Activated B cell treated with CpG ODN at 0.5 μM for 24 hours (primary cell): ENCODE data around the gene DDX10. TPM values are rescaled to one million over a fixed set of nuclear protein-coding genes. Genes with fewer than 3 reads are reported as not detected.

Experiments
- ATAC-seq: fragments of 200-7000 bp; cut with Tn5 transposase; one replicate; pipeline ENCODE4 v1.10.0; 2021; ENCODE audit warnings: low read depth, mild to moderate bottlenecking, moderate library complexity
- CTCF ChIA-PET: fragments of 350-600 bp; sonication (Branson Sonifier 250); formaldehyde crosslinking; loops from one replicate; lab custom pipeline; 2021; ENCODE audit warnings: antibody characterized with exemption; lab: Charles Lee
- POLR2A ChIA-PET: fragments of 350-600 bp; sonication (Branson Sonifier 250); formaldehyde crosslinking; loops from one replicate; lab custom pipeline; 2021; ENCODE audit warnings: antibody characterized with exemption; lab: Charles Lee
- DNase-seq: peaks from one replicate; pipeline ENCODE4 v3.0.0; 2022
- H3K27ac Mint-ChIP-seq: one replicate; pipeline ENCODE4 v1.8.0; 2020; ENCODE audit warnings: mixed read lengths
- H3K27me3 Mint-ChIP-seq: one replicate; pipeline ENCODE4 v1.8.0; 2021; ENCODE audit warnings: mixed read lengths
- H3K36me3 Mint-ChIP-seq: one replicate; pipeline ENCODE4 v1.8.0; 2021; ENCODE audit warnings: low read depth, mixed read lengths
- H3K4me1 Mint-ChIP-seq: one replicate; pipeline ENCODE4 v1.8.0; 2021; ENCODE audit warnings: mixed read lengths
- H3K4me3 Mint-ChIP-seq: one replicate; pipeline ENCODE4 v1.8.0; 2020; ENCODE audit warnings: mild to moderate bottlenecking, mixed read lengths
- H3K9me3 Mint-ChIP-seq: one replicate; pipeline ENCODE4 v1.8.0; 2020; ENCODE audit warnings: mixed read lengths
- intact Hi-C: fragments of 100-400 bp; cut with micrococcal nuclease; formaldehyde crosslinking; loops from one replicate; pipeline ENCODE4 v1.15.1; 2024
- total RNA-seq: library from RNA; stranded (reverse); gene quantifications from 2 replicates; pipeline ENCODE4 v1.2.3, GENCODE V29; 2022
- TF ChIP-seq, protein P1 (sequence below): fragments of 200-600 bp; IDR thresholded peaks from one replicate; pipeline ENCODE4 v1.8.0; 2022; ENCODE audit warnings: antibody characterized with exemption, mild to moderate bottlenecking

Gene DDX10
- total RNA-seq, 1 donor from 2014 or later: 43.3 TPM

- TF ChIP-seq, protein P1, sequence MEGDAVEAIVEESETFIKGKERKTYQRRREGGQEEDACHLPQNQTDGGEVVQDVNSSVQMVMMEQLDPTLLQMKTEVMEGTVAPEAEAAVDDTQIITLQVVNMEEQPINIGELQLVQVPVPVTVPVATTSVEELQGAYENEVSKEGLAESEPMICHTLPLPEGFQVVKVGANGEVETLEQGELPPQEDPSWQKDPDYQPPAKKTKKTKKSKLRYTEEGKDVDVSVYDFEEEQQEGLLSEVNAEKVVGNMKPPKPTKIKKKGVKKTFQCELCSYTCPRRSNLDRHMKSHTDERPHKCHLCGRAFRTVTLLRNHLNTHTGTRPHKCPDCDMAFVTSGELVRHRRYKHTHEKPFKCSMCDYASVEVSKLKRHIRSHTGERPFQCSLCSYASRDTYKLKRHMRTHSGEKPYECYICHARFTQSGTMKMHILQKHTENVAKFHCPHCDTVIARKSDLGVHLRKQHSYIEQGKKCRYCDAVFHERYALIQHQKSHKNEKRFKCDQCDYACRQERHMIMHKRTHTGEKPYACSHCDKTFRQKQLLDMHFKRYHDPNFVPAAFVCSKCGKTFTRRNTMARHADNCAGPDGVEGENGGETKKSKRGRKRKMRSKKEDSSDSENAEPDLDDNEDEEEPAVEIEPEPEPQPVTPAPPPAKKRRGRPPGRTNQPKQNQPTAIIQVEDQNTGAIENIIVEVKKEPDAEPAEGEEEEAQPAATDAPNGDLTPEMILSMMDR: no peak
- no peak overlapping the region for H3K4me3 Mint-ChIP-seq
- DNase-seq (no peak), ATAC-seq (no peak)
- H3K27ac Mint-ChIP-seq: no peak overlapping the region
- peaks cover 29% of the 10 kb centered on the region for H3K36me3 Mint-ChIP-seq
- H3K4me1 Mint-ChIP-seq: no peaks in the 10 kb centered on the region
- H3K27me3 Mint-ChIP-seq: no peaks in the 10 kb centered on the region
- ChIA-PET POLR2A (no interaction called here), CTCF (no interaction called here)
- no peaks in the 10 kb centered on the region for H3K9me3 Mint-ChIP-seq
- intact Hi-C loops: no loop called here
Measured at GRCh38 chr11:108923413-108923812, 258.5 kb downstream of the DDX10 start.

- intact Hi-C loops: no loop called here
- TF ChIP-seq, protein P1: no peak
- POLR2A ChIA-PET: no interaction called here
- Mint-ChIP-seq H3K9me3 (no peaks in the 10 kb centered on the region), H3K4me1 (no peaks in the 10 kb centered on the region), H3K4me3 (no peak overlapping the region), H3K36me3 (peaks cover 20% of the 10 kb centered on the region), H3K27ac (no peak overlapping the region), H3K27me3 (no peaks in the 10 kb centered on the region)
- ATAC-seq (no peak), DNase-seq (no peak)
- CTCF ChIA-PET: no interaction called here
Measured at GRCh38 chr11:108926171-108926840, 261.4 kb downstream of the DDX10 start.

GRCh38 chr11:108926841-108927577, 262.1 kb downstream of the DDX10 start:
- POLR2A ChIA-PET: no interaction called here
- TF ChIP-seq, protein P1: no peak
- ATAC-seq (no peak), DNase-seq (no peak)
- no peaks in the 10 kb centered on the region for H3K9me3 Mint-ChIP-seq
- H3K36me3 Mint-ChIP-seq: peaks cover 20% of the 10 kb centered on the region
- H3K27ac Mint-ChIP-seq: no peak overlapping the region
- intact Hi-C loops: no loop called here
- no peaks in the 10 kb centered on the region for H3K27me3 Mint-ChIP-seq
- CTCF ChIA-PET: no interaction called here
- no peak overlapping the region for H3K4me3 Mint-ChIP-seq
- no peaks in the 10 kb centered on the region for H3K4me1 Mint-ChIP-seq

- H3K9me3 Mint-ChIP-seq: no peaks in the 10 kb centered on the region
- intact Hi-C loops: no loop called here
- no peak for DNase-seq
- TF ChIP-seq, protein P1: no peak
- H3K27me3 Mint-ChIP-seq: no peaks in the 10 kb centered on the region
- CTCF ChIA-PET: no interaction called here
- H3K36me3 Mint-ChIP-seq: peaks cover 16% of the 10 kb centered on the region
- POLR2A ChIA-PET: no interaction called here
- H3K27ac Mint-ChIP-seq: no peak overlapping the region
- H3K4me1 Mint-ChIP-seq: no peaks in the 10 kb centered on the region
- no peak overlapping the region for H3K4me3 Mint-ChIP-seq
- ATAC-seq: no peak
Measured at GRCh38 chr11:108927791-108928545, 263.1 kb downstream of the DDX10 start.

- H3K27me3 Mint-ChIP-seq: no peaks in the 10 kb centered on the region
- intact Hi-C loops: no loop called here
- CTCF ChIA-PET: no interaction called here
- DNase-seq (no peak), ATAC-seq (no peak)
- no peaks in the 10 kb centered on the region for H3K4me1 Mint-ChIP-seq
- POLR2A ChIA-PET: no interaction called here
- H3K9me3 Mint-ChIP-seq: no peaks in the 10 kb centered on the region
- TF ChIP-seq, protein P1: no peak
- no peak overlapping the region for H3K27ac Mint-ChIP-seq
- peaks cover 13% of the 10 kb centered on the region for H3K36me3 Mint-ChIP-seq
- no peak overlapping the region for H3K4me3 Mint-ChIP-seq
Measured at GRCh38 chr11:108929241-108929640, 264.4 kb downstream of the DDX10 start.
